Measurements from ENCODE around the gene C2orf49.

The C2orf49 gene

DNA sequence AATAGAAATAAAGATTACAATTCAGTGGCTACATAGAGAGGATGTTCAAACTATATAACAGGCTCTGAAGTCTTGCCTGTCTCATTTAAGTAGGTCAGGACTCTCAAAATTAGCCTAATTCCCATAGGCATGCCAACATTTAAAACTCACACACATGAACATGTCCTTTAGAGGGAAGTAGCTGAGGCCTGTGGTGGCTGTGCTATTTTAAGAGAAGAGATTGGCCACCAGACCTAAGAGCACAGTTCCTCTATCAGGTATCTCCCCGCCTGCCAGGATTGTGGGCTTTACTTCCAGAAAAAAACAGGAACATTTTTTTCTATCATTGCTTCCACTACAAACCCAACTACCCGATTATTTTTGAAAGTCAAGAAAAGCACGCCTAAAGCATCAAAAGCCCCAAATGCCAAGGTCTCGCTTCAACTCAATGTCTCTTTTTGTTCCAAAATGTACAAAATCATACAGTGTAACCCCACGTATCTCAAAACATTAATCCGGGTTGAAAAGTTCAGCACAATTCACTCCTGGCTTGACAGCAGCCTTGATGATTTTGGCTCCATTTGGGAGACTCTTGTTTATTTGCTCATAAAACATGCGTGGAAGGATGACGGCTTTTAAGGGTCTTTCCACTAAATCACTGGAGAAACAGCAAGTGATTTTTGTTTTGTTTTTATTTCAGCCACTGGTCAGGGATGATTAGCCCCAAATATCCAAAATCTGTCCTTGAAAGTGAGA is 46.3 kb downstream of the C2orf49 start:
- Histone ChIP-seq H3K4me3 (ENCODE audit: low read depth in 1 of 2, low read length in 1 of 2) (no peak overlapping the region), H3K27ac (no peak overlapping the region), H3K27me3 (peaks cover 25% of the 10 kb centered on the region), H3K9me3 (no peaks in the 10 kb centered on the region), H3K4me1 (ENCODE audit: control insufficient read depth in 1 of 2, insufficient read depth in 1 of 2, low read depth in 1 of 2, low read length in 1 of 2) (peaks cover 10 to 16% of the 10 kb centered on the region in 2 experiments), H3K36me3 (no peaks in the 10 kb centered on the region)
- TF ChIP-seq, protein P1, sequence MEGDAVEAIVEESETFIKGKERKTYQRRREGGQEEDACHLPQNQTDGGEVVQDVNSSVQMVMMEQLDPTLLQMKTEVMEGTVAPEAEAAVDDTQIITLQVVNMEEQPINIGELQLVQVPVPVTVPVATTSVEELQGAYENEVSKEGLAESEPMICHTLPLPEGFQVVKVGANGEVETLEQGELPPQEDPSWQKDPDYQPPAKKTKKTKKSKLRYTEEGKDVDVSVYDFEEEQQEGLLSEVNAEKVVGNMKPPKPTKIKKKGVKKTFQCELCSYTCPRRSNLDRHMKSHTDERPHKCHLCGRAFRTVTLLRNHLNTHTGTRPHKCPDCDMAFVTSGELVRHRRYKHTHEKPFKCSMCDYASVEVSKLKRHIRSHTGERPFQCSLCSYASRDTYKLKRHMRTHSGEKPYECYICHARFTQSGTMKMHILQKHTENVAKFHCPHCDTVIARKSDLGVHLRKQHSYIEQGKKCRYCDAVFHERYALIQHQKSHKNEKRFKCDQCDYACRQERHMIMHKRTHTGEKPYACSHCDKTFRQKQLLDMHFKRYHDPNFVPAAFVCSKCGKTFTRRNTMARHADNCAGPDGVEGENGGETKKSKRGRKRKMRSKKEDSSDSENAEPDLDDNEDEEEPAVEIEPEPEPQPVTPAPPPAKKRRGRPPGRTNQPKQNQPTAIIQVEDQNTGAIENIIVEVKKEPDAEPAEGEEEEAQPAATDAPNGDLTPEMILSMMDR (IDR thresholded peaks at IDR 0.05): no peak

DNA sequence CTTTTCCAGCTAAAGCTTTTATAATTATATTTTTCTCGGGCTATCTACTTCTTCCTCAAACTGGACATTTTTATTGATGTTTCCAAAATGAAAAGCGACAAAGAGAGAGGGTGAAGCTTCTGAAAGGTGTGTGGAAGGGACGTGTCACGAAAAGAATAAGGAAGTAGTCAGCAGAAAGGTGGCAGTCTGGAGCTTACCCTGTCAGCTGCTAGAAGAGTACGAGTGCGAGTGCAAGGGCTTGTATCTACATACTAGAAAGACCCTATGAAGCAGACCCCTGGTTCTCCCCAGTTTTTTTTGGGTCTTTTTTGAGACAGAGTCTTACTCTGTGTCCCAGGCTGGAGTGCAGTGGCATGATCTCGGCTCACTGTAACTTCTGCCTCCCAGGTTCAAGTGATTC is 46.9 kb downstream of the C2orf49 start:
- Histone ChIP-seq H3K27ac (no peak overlapping the region), H3K4me1 (ENCODE audit: control insufficient read depth in 1 of 2, insufficient read depth in 1 of 2, low read depth in 1 of 2, low read length in 1 of 2) (peaks cover 10 to 16% of the 10 kb centered on the region in 2 experiments), H3K27me3 (peaks cover 25% of the 10 kb centered on the region), H3K36me3 (no peaks in the 10 kb centered on the region), H3K9me3 (no peaks in the 10 kb centered on the region), H3K4me3 (ENCODE audit: low read depth in 1 of 2, low read length in 1 of 2) (no peak overlapping the region)
- TF ChIP-seq, protein P1 (IDR thresholded peaks at IDR 0.05): no peak

- no peaks in the 10 kb centered on the region for H3K36me3 ChIP-seq
- H3K4me3 ChIP-seq (ENCODE audit: low read depth in 1 of 2, low read length in 1 of 2): no peak overlapping the region
- peaks cover 25% of the 10 kb centered on the region for H3K27me3 ChIP-seq
- TF ChIP-seq, protein P1 (IDR thresholded peaks at IDR 0.05): no peak
- peaks cover 5 to 10% of the 10 kb centered on the region in 2 experiments for H3K4me1 ChIP-seq (ENCODE audit: control insufficient read depth in 1 of 2, insufficient read depth in 1 of 2, low read depth in 1 of 2, low read length in 1 of 2)
- no peaks in the 10 kb centered on the region for H3K9me3 ChIP-seq
- no peak overlapping the region for H3K27ac ChIP-seq
Measured at GRCh38 chr2:105384861-105385260, 47.5 kb downstream of the C2orf49 start.

GRCh38 chr2:105385731-105386540 is 48.6 kb downstream of the C2orf49 start:
- Histone ChIP-seq H3K27ac (no peak overlapping the region), H3K9me3 (no peaks in the 10 kb centered on the region), H3K4me3 (ENCODE audit: low read depth in 1 of 2, low read length in 1 of 2) (no peak overlapping the region), H3K4me1 (ENCODE audit: control insufficient read depth in 1 of 2, insufficient read depth in 1 of 2, low read depth in 1 of 2, low read length in 1 of 2) (no peaks in the 10 kb centered on the region), H3K27me3 (peaks cover 25% of the 10 kb centered on the region), H3K36me3 (no peaks in the 10 kb centered on the region)
- TF ChIP-seq, protein P1 (IDR thresholded peaks at IDR 0.05): no peak

GRCh38 chr2:105387225-105387624 is 49.9 kb downstream of the C2orf49 start:
- Histone ChIP-seq H3K27me3 (peaks cover 25% of the 10 kb centered on the region), H3K27ac (no peak overlapping the region), H3K4me3 (ENCODE audit: low read depth in 1 of 2, low read length in 1 of 2) (no peak overlapping the region), H3K9me3 (no peaks in the 10 kb centered on the region), H3K36me3 (no peaks in the 10 kb centered on the region), H3K4me1 (ENCODE audit: control insufficient read depth in 1 of 2, insufficient read depth in 1 of 2, low read depth in 1 of 2, low read length in 1 of 2) (no peaks in the 10 kb centered on the region)
- TF ChIP-seq, protein P1 (IDR thresholded peaks at IDR 0.05): no peak

Data from neutrophil (primary cell).